ENCODE measurements around the gene TRIM63. TPM values are rescaled to one million over a fixed set of nuclear protein-coding genes. Genes with fewer than 3 reads are reported as not detected.

The TRIM63 gene
- total RNA-seq, 1 donor from 2014 or later = not detected

DNA sequence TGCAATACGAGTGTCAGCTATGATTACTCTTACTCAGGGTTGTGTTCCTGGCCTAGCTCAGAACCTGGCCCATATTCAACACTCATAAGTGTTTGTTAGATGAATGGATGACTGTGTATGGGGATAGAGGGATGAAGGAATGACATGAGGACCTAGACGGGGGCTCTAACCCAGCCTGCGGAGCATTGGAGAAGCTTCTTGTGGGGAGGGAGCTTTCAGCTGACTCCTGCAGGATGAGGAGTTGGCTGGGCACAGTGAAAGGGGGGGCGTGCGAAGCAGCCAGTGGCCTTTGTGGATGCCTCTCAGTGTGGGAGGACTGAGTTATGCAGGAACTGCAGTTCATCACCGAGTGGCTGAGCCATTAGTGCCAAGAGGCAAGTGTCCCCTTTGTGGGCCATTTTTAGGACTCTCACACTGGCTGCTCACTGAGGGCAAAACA is 47.1 kb downstream of the TRIM63 start:
- Mint-ChIP-seq H3K27ac (ENCODE audit: unreplicated experiment) (no peak overlapping the region), H3K4me3 (ENCODE audit: unreplicated experiment) (no peak overlapping the region), H3K9me3 (ENCODE audit: unreplicated experiment) (no peaks in the 10 kb centered on the region), H3K27me3 (ENCODE audit: unreplicated experiment) (no peaks in the 10 kb centered on the region), H3K36me3 (ENCODE audit: unreplicated experiment) (no peaks in the 10 kb centered on the region), H3K4me1 (ENCODE audit: unreplicated experiment) (peaks cover 33% of the 10 kb centered on the region)
- no peak for DNase-seq (ENCODE audit: extremely low spot score, unreplicated experiment)
- no peak for TF ChIP-seq CTCF (IDR thresholded peaks at IDR 0.05)

- TF ChIP-seq CTCF (IDR thresholded peaks at IDR 0.05) = no peak
- no peaks in the 10 kb centered on the region for H3K36me3 Mint-ChIP-seq (ENCODE audit: unreplicated experiment)
- no peaks in the 10 kb centered on the region for H3K27me3 Mint-ChIP-seq (ENCODE audit: unreplicated experiment)
- no peak for DNase-seq (ENCODE audit: extremely low spot score, unreplicated experiment)
- no peak overlapping the region for H3K27ac Mint-ChIP-seq (ENCODE audit: unreplicated experiment)
- H3K4me3 Mint-ChIP-seq (ENCODE audit: unreplicated experiment) = no peak overlapping the region
- no peaks in the 10 kb centered on the region for H3K9me3 Mint-ChIP-seq (ENCODE audit: unreplicated experiment)
- peaks cover 33% of the 10 kb centered on the region for H3K4me1 Mint-ChIP-seq (ENCODE audit: unreplicated experiment)
Measured at GRCh38 chr1:26019641-26020315, 47.7 kb downstream of the TRIM63 start.

- no peak for DNase-seq (ENCODE audit: extremely low spot score, unreplicated experiment)
- H3K27ac Mint-ChIP-seq (ENCODE audit: unreplicated experiment) = no peak overlapping the region
- H3K27me3 Mint-ChIP-seq (ENCODE audit: unreplicated experiment) = no peaks in the 10 kb centered on the region
- H3K4me1 Mint-ChIP-seq (ENCODE audit: unreplicated experiment) = peaks cover 33% of the 10 kb centered on the region
- no peaks in the 10 kb centered on the region for H3K36me3 Mint-ChIP-seq (ENCODE audit: unreplicated experiment)
- no peak overlapping the region for H3K4me3 Mint-ChIP-seq (ENCODE audit: unreplicated experiment)
- H3K9me3 Mint-ChIP-seq (ENCODE audit: unreplicated experiment) = no peaks in the 10 kb centered on the region
- TF ChIP-seq CTCF (IDR thresholded peaks at IDR 0.05) = no peak
Measured at GRCh38 chr1:26017606-26018005, 49.8 kb downstream of the TRIM63 start.

- H3K4me1 Mint-ChIP-seq (ENCODE audit: unreplicated experiment) = peaks cover 33% of the 10 kb centered on the region
- no peaks in the 10 kb centered on the region for H3K36me3 Mint-ChIP-seq (ENCODE audit: unreplicated experiment)
- no peaks in the 10 kb centered on the region for H3K27me3 Mint-ChIP-seq (ENCODE audit: unreplicated experiment)
- DNase-seq (ENCODE audit: extremely low spot score, unreplicated experiment) = no peak
- H3K9me3 Mint-ChIP-seq (ENCODE audit: unreplicated experiment) = no peaks in the 10 kb centered on the region
- no peak overlapping the region for H3K4me3 Mint-ChIP-seq (ENCODE audit: unreplicated experiment)
- TF ChIP-seq CTCF (IDR thresholded peaks at IDR 0.05) = no peak
- no peak overlapping the region for H3K27ac Mint-ChIP-seq (ENCODE audit: unreplicated experiment)
Measured at GRCh38 chr1:26016953-26017545, 50.4 kb downstream of the TRIM63 start.

DNA sequence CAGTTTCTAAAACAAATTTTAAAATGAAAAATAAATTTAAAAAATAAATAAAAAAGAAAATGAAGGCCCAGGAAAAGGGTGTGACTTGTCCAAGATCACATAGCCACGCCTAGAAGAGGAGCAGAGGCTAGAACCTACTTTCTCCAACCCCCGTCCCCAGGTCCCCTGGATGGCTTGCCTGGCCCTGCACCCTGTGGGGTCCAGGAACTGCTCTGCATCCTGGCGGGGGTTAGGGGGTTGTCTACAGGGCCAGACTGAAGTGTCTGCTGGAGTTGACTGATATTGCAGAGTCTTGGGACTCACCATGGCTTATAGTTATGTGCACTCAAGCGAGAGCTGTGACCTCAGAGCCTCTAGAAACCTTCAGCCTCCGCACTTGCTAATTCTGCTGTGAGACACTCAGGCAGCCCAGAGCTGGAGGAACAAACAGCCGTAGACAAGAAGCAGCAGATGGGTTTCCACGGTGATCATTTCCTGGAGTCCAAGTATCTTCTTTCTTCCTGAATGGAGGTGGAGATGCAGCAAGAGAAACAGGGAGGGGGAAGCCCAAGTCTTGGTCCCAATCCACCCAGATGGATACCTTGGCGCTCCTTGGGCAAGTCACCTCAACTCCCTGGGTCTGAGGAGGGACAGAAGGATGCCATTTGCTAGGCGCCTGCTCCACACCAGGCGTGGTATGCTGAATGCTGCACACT is 51.0 kb downstream of the TRIM63 start:
- no peak for DNase-seq (ENCODE audit: extremely low spot score, unreplicated experiment)
- H3K27me3 Mint-ChIP-seq (ENCODE audit: unreplicated experiment) = no peaks in the 10 kb centered on the region
- H3K9me3 Mint-ChIP-seq (ENCODE audit: unreplicated experiment) = no peaks in the 10 kb centered on the region
- TF ChIP-seq CTCF (IDR thresholded peaks at IDR 0.05) = no peak
- no peaks in the 10 kb centered on the region for H3K36me3 Mint-ChIP-seq (ENCODE audit: unreplicated experiment)
- peaks cover 28% of the 10 kb centered on the region for H3K4me1 Mint-ChIP-seq (ENCODE audit: unreplicated experiment)
- no peak overlapping the region for H3K27ac Mint-ChIP-seq (ENCODE audit: unreplicated experiment)
- H3K4me3 Mint-ChIP-seq (ENCODE audit: unreplicated experiment) = no peak overlapping the region

All from osteocyte (in vitro differentiated cells).